ENCODE measurements around the gene FAM193B. TPM values are rescaled to one million over a fixed set of nuclear protein-coding genes. Genes with fewer than 3 reads are reported as not detected.

The FAM193B gene
- total and polyA plus RNA-seq, 2 of the 13 experiments (the other 11 are each of a cell fraction or from before 2014, with no cell fraction given): 21.2 to 40.9 TPM

DNA sequence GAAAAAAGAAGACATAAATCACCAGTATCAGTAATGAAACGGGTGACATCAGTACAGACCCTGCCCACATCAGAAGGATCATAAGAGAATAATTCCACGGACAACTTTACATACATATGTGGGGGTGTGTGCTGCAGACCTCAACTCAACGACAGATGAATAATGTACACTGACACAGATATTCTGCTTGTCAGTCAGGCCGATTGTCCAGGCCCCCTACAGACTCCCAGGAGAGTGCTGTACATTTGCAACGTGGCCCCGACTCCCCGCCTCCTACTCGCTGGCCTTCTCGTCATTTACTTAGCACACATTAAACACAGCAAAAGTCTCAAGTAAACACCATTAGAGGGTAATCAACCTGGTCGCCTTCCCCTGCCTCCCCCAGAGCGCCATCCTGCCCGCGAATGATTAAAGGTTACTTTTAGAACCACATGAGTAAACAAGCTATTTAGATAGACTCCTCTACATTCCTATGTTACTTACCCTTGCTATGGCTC is 34.1 kb upstream of the FAM193B start (continued):
- TF ChIP-seq, protein P1, sequence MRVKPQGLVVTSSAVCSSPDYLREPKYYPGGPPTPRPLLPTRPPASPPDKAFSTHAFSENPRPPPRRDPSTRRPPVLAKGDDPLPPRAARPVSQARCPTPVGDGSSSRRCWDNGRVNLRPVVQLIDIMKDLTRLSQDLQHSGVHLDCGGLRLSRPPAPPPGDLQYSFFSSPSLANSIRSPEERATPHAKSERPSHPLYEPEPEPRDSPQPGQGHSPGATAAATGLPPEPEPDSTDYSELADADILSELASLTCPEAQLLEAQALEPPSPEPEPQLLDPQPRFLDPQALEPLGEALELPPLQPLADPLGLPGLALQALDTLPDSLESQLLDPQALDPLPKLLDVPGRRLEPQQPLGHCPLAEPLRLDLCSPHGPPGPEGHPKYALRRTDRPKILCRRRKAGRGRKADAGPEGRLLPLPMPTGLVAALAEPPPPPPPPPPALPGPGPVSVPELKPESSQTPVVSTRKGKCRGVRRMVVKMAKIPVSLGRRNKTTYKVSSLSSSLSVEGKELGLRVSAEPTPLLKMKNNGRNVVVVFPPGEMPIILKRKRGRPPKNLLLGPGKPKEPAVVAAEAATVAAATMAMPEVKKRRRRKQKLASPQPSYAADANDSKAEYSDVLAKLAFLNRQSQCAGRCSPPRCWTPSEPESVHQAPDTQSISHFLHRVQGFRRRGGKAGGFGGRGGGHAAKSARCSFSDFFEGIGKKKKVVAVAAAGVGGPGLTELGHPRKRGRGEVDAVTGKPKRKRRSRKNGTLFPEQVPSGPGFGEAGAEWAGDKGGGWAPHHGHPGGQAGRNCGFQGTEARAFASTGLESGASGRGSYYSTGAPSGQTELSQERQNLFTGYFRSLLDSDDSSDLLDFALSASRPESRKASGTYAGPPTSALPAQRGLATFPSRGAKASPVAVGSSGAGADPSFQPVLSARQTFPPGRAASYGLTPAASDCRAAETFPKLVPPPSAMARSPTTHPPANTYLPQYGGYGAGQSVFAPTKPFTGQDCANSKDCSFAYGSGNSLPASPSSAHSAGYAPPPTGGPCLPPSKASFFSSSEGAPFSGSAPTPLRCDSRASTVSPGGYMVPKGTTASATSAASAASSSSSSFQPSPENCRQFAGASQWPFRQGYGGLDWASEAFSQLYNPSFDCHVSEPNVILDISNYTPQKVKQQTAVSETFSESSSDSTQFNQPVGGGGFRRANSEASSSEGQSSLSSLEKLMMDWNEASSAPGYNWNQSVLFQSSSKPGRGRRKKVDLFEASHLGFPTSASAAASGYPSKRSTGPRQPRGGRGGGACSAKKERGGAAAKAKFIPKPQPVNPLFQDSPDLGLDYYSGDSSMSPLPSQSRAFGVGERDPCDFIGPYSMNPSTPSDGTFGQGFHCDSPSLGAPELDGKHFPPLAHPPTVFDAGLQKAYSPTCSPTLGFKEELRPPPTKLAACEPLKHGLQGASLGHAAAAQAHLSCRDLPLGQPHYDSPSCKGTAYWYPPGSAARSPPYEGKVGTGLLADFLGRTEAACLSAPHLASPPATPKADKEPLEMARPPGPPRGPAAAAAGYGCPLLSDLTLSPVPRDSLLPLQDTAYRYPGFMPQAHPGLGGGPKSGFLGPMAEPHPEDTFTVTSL (CRISPR knock-in tag; IDR thresholded peaks at IDR 0.05; ENCODE audit: borderline replicate concordance): peak; percentile 59; the same call in 1 of the 2 replicates
- TF ChIP-seq ZNF335 (CRISPR knock-in tag; IDR thresholded peaks at IDR 0.05): no peak
- TF ChIP-seq, protein P2, sequence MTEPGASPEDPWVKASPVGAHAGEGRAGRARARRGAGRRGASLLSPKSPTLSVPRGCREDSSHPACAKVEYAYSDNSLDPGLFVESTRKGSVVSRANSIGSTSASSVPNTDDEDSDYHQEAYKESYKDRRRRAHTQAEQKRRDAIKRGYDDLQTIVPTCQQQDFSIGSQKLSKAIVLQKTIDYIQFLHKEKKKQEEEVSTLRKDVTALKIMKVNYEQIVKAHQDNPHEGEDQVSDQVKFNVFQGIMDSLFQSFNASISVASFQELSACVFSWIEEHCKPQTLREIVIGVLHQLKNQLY (CRISPR knock-in tag; IDR thresholded peaks at IDR 0.05): peak; percentile 69; the same call in 1 of the 2 replicates
- peak; percentile 68; the same call in 1 of the 2 replicates for TF ChIP-seq HDAC2 (CRISPR knock-in tag; IDR thresholded peaks at IDR 0.05)
- TF ChIP-seq MIXL1 (CRISPR knock-in tag; IDR thresholded peaks at IDR 0.05): peak; percentile 82
- peak; percentile 25 for TF ChIP-seq XRCC5 (optimal IDR thresholded peaks at IDR 0.05; ENCODE audit: low read length)
- peak; percentile 73 for TF ChIP-seq TEAD3 (CRISPR knock-in tag; optimal IDR thresholded peaks at IDR 0.05; ENCODE audit: borderline replicate concordance)
- peak; percentile 59; the same call in 1 of the 2 replicates for TF ChIP-seq KDM6A (CRISPR knock-in tag; IDR thresholded peaks at IDR 0.05; ENCODE audit: low read depth)
- no peak for TF ChIP-seq MEIS2 (CRISPR knock-in tag; IDR thresholded peaks at IDR 0.05)
- peak; percentile 78 for TF ChIP-seq ZNF878 (CRISPR knock-in tag; IDR thresholded peaks at IDR 0.05)
- TF ChIP-seq ZNF788 (CRISPR knock-in tag; IDR thresholded peaks at IDR 0.05; ENCODE audit: borderline replicate concordance): peak; percentile 39; the same call in 1 of the 2 replicates
- TF ChIP-seq, protein P3, sequence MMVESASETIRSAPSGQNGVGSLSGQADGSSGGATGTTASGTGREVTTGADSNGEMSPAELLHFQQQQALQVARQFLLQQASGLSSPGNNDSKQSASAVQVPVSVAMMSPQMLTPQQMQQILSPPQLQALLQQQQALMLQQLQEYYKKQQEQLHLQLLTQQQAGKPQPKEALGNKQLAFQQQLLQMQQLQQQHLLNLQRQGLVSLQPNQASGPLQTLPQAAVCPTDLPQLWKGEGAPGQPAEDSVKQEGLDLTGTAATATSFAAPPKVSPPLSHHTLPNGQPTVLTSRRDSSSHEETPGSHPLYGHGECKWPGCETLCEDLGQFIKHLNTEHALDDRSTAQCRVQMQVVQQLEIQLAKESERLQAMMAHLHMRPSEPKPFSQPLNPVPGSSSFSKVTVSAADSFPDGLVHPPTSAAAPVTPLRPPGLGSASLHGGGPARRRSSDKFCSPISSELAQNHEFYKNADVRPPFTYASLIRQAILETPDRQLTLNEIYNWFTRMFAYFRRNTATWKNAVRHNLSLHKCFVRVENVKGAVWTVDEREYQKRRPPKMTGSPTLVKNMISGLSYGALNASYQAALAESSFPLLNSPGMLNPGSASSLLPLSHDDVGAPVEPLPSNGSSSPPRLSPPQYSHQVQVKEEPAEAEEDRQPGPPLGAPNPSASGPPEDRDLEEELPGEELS (CRISPR knock-in tag; IDR thresholded peaks at IDR 0.05): peak; percentile 94
- TF ChIP-seq ZNF780A (CRISPR knock-in tag; IDR thresholded peaks at IDR 0.05): no peak
- no peak for TF ChIP-seq JARID2 (CRISPR knock-in tag; IDR thresholded peaks at IDR 0.05; ENCODE audit: insufficient replicate concordance)
- TF ChIP-seq HMG20A (CRISPR knock-in tag; IDR thresholded peaks at IDR 0.05; ENCODE audit: borderline replicate concordance): peak; percentile 56; the same call in 1 of the 2 replicates
- TF ChIP-seq AGO1 (IDR thresholded peaks at IDR 0.05; ENCODE audit: low read depth, low read length, poor library complexity, severe bottlenecking): no peak
- TF ChIP-seq LCORL (IDR thresholded peaks at IDR 0.05): no peak
- 0 out of 2 replicates have a peak, but pooled peaks have one; percentile 24 for TF ChIP-seq LCORL (CRISPR knock-in tag; IDR thresholded peaks at IDR 0.05)
- no peak for TF ChIP-seq ZNF570 (CRISPR knock-in tag; IDR thresholded peaks at IDR 0.05; ENCODE audit: borderline replicate concordance)
- peak; percentile 33; the same call in 1 of the 2 replicates for TF ChIP-seq RXRA (CRISPR knock-in tag; IDR thresholded peaks at IDR 0.05)
- TF ChIP-seq SP4 (CRISPR knock-in tag; IDR thresholded peaks at IDR 0.05): no peak
- TF ChIP-seq ZNF264 (CRISPR knock-in tag; IDR thresholded peaks at IDR 0.05): no peak
- TF ChIP-seq NFYB (CRISPR knock-in tag; IDR thresholded peaks at IDR 0.05): no peak
- no peak for TF ChIP-seq CEBPG (CRISPR knock-in tag; IDR thresholded peaks at IDR 0.05)
- TF ChIP-seq, protein P4, sequence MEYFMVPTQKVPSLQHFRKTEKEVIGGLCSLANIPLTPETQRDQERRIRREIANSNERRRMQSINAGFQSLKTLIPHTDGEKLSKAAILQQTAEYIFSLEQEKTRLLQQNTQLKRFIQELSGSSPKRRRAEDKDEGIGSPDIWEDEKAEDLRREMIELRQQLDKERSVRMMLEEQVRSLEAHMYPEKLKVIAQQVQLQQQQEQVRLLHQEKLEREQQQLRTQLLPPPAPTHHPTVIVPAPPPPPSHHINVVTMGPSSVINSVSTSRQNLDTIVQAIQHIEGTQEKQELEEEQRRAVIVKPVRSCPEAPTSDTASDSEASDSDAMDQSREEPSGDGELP (IDR thresholded peaks at IDR 0.05; ENCODE audit: borderline replicate concordance, low read depth): no peak
